OCI-LY3 (cell line): ENCODE results near the gene GLYR1.

ENCODE experiments used
- H2AFZ ChIP-seq: fragments of 200-600, 300-600 bp; shearing (Covaris generic); 2 replicates; pipeline ENCODE4 v1.6.0; 2014; ENCODE audit warnings: antibody characterized with exemption, low read depth, low read length
- H3K27ac ChIP-seq: fragments of 200-600, 300-600 bp; sonication (generic); 2 replicates; pipeline ENCODE4 v1.5.1; 2014; ENCODE audit warnings: mild to moderate bottlenecking, low read length, moderate library complexity, mixed read lengths
- H3K27me3 ChIP-seq: fragments of 200-600, 300-600 bp; sonication (generic); 2 replicates; pipeline ENCODE4 v1.6.1; 2014; ENCODE audit warnings: low read depth, low read length, mixed read lengths
- H3K36me3 ChIP-seq: fragments of 200-600, 300-600 bp; sonication (generic); replicated peaks from 2 replicates; pipeline ENCODE3; 2014; ENCODE audit warnings: low read depth, low read length, mixed read lengths
- H3K4me1 ChIP-seq: fragments of 300-600, 200-600 bp; sonication (generic); 2 replicates; pipeline ENCODE4 v1.6.1; 2014; ENCODE audit warnings: low read length, mixed read lengths
- H3K4me2 ChIP-seq: fragments of 200-600, 300-600 bp; sonication (generic); 2 replicates; pipeline ENCODE4 v1.6.1; 2014; ENCODE audit warnings: low read length, mixed read lengths
- H3K4me3 ChIP-seq: fragments of 300-600, 200-600 bp; sonication (generic); 2 replicates; pipeline ENCODE4 v1.5.1; 2014; ENCODE audit warnings: antibody characterized with exemption, mild to moderate bottlenecking, low read length, moderate library complexity
- H3K79me2 ChIP-seq: fragments of 300-600, 200-600 bp; shearing (Covaris generic); 2 replicates; pipeline ENCODE4 v1.6.1; 2014; ENCODE audit warnings: mild to moderate bottlenecking, low read length, mixed read lengths
- H3K9ac ChIP-seq: fragments of 300-600, 200-600 bp; shearing (Covaris generic); 2 replicates; pipeline ENCODE4 v1.6.0; 2014; ENCODE audit warnings: mild to moderate bottlenecking, low read length, moderate library complexity
- H3K9me3 ChIP-seq: fragments of 200-600, 300-600 bp; shearing (Covaris generic); 2 replicates; pipeline ENCODE4 v1.6.1; 2014; ENCODE audit warnings: low read length, mixed read lengths; ENCODE audit not compliant: insufficient read depth
- H4K20me1 ChIP-seq: fragments of 200-600, 300-600 bp; sonication (generic); 2 replicates; pipeline ENCODE4 v1.6.1; 2016; ENCODE audit warnings: low read length, mixed read lengths; ENCODE audit not compliant: insufficient read depth
- CTCF ChIP-seq: fragments of 200-600, 300-600 bp; sonication (generic); IDR thresholded peaks from 2 replicates; pipeline ENCODE4 v1.5.1; 2014; ENCODE audit warnings: antibody characterized with exemption, low read length, low read depth
- EZH2phosphoT487 ChIP-seq: fragments of 200-600 bp; shearing (Covaris generic); IDR thresholded peaks from 2 replicates; pipeline ENCODE4 v1.6.1; 2018; ENCODE audit warnings: antibody characterized with exemption, mixed run types, low read depth

The GLYR1 gene

GRCh38 chr16:4813251-4814003 is 33.7 kb downstream of the GLYR1 start:
- Histone ChIP-seq H3K27ac (no peak overlapping the region), H3K9ac (no peak overlapping the region), H3K4me3 (no peak overlapping the region), H3K9me3 (no peaks in the 10 kb centered on the region), H3K4me2 (no peak overlapping the region), H3K4me1 (no peaks in the 10 kb centered on the region), H3K36me3 (peaks cover 47% of the 10 kb centered on the region), H2AFZ (no peak overlapping the region), H3K27me3 (no peaks in the 10 kb centered on the region), H3K79me2 (no peaks in the 10 kb centered on the region), H4K20me1 (no peaks in the 10 kb centered on the region)
- TF ChIP-seq CTCF: no peak
- no peak for TF ChIP-seq EZH2phosphoT487

GRCh38 chr16:4811773-4812172 is 35.3 kb downstream of the GLYR1 start:
- Histone ChIP-seq H3K9me3 (no peaks in the 10 kb centered on the region), H3K4me1 (no peaks in the 10 kb centered on the region), H3K9ac (no peak overlapping the region), H3K4me3 (no peak overlapping the region), H3K4me2 (no peak overlapping the region), H3K27me3 (no peaks in the 10 kb centered on the region), H3K36me3 (peaks cover 45% of the 10 kb centered on the region), H3K27ac (no peak overlapping the region), H3K79me2 (no peaks in the 10 kb centered on the region), H2AFZ (no peak overlapping the region), H4K20me1 (no peaks in the 10 kb centered on the region)
- TF ChIP-seq CTCF: no peak
- no peak for TF ChIP-seq EZH2phosphoT487

GRCh38 chr16:4811242-4811641 is 35.8 kb downstream of the GLYR1 start:
- Histone ChIP-seq H2AFZ (no peak overlapping the region), H3K4me2 (no peak overlapping the region), H3K4me3 (no peak overlapping the region), H3K79me2 (no peaks in the 10 kb centered on the region), H3K9ac (no peak overlapping the region), H3K27ac (no peak overlapping the region), H3K4me1 (no peaks in the 10 kb centered on the region), H4K20me1 (no peaks in the 10 kb centered on the region), H3K9me3 (no peaks in the 10 kb centered on the region), H3K27me3 (no peaks in the 10 kb centered on the region), H3K36me3 (peaks cover 43% of the 10 kb centered on the region)
- TF ChIP-seq CTCF: no peak
- TF ChIP-seq EZH2phosphoT487: no peak

GRCh38 chr16:4806280-4806679 is 40.8 kb downstream of the GLYR1 start:
- H3K4me2 ChIP-seq: no peak overlapping the region
- H3K27me3 ChIP-seq: no peaks in the 10 kb centered on the region
- no peak for TF ChIP-seq CTCF
- no peak for TF ChIP-seq EZH2phosphoT487
- H3K36me3 ChIP-seq: peaks cover 14% of the 10 kb centered on the region
- peaks cover 15% of the 10 kb centered on the region for H3K4me1 ChIP-seq
- H4K20me1 ChIP-seq: no peaks in the 10 kb centered on the region
- no peak overlapping the region for H3K4me3 ChIP-seq
- H2AFZ ChIP-seq: no peak overlapping the region
- no peaks in the 10 kb centered on the region for H3K9me3 ChIP-seq
- no peak overlapping the region for H3K27ac ChIP-seq
- no peak overlapping the region for H3K9ac ChIP-seq
- H3K79me2 ChIP-seq: no peaks in the 10 kb centered on the region
